SK-N-SH treated with all-trans-retinoic acid at 6 μM for 48 hours (cell line): ENCODE data around the gene RRAGD.

Experiments
- ARNTL ChIP-seq: fragments of 450-650 bp; formaldehyde crosslinking; IDR thresholded peaks from 2 replicates; pipeline ENCODE4 v1.5.0; 2020; ENCODE audit warnings: low read depth, mild to moderate bottlenecking, moderate library complexity, borderline replicate concordance
- BACH2 ChIP-seq: fragments of 250-450 bp; sonication (Bioruptor Pico); IDR thresholded peaks from 2 replicates; pipeline ENCODE4 v1.9.0; 2021; ENCODE audit warnings: mild to moderate bottlenecking, borderline replicate concordance
- CSDC2 ChIP-seq: fragments of 250-450 bp; sonication (Bioruptor Pico); IDR thresholded peaks from 2 replicates; pipeline ENCODE4 v1.5.0; 2020; ENCODE audit warnings: mild to moderate bottlenecking, moderate library complexity
- CSRNP3 ChIP-seq: fragments of 250-450 bp; sonication (Bioruptor Pico); IDR thresholded peaks from 2 replicates; pipeline ENCODE4 v1.5.1; 2021; ENCODE audit warnings: mild to moderate bottlenecking, moderate library complexity
- ESRRG ChIP-seq: fragments of 250-450 bp; sonication (Bioruptor Pico); IDR thresholded peaks from 2 replicates; pipeline ENCODE4 v1.6.1; 2021; ENCODE audit warnings: mild to moderate bottlenecking
- PATZ1 ChIP-seq: fragments of 250-450 bp; sonication (Bioruptor Pico); IDR thresholded peaks from 2 replicates; pipeline ENCODE4 v1.8.0; 2020; ENCODE audit warnings: mild to moderate bottlenecking, moderate library complexity, borderline replicate concordance
- PPARA ChIP-seq: fragments of 250-450 bp; sonication (Bioruptor Pico); IDR thresholded peaks from 2 replicates; pipeline ENCODE4 v1.5.0; 2020; ENCODE audit warnings: mild to moderate bottlenecking, borderline replicate concordance
- SNAI2 ChIP-seq: fragments of 250-450 bp; sonication (Bioruptor Pico); IDR thresholded peaks from 2 replicates; pipeline ENCODE4 v1.5.0; 2020; ENCODE audit warnings: mild to moderate bottlenecking, moderate library complexity
- TOX ChIP-seq: fragments of 250-450 bp; sonication (Bioruptor Pico); IDR thresholded peaks from 2 replicates; pipeline ENCODE4 v1.8.0; 2021; ENCODE audit warnings: mild to moderate bottlenecking, moderate library complexity, borderline replicate concordance
- ZC3H10 ChIP-seq: fragments of 250-450 bp; sonication (Bioruptor Pico); IDR thresholded peaks from 2 replicates; pipeline ENCODE4 v1.5.1; 2021; ENCODE audit warnings: mild to moderate bottlenecking, moderate library complexity
- ZFP3 ChIP-seq: fragments of 250-450 bp; sonication (Bioruptor Pico); IDR thresholded peaks from 2 replicates; pipeline ENCODE4 v1.5.0; 2020; ENCODE audit warnings: mild to moderate bottlenecking, moderate library complexity
- ZFP30 ChIP-seq: fragments of 450-650 bp; formaldehyde crosslinking; IDR thresholded peaks from 2 replicates; pipeline ENCODE4 v1.5.0; 2022; ENCODE audit warnings: mild to moderate bottlenecking, moderate library complexity
- ZNF70 ChIP-seq: fragments of 450-650 bp; formaldehyde crosslinking; IDR thresholded peaks from 2 replicates; pipeline ENCODE4 v1.5.0; 2020; ENCODE audit warnings: mild to moderate bottlenecking, moderate library complexity
- ZNF8 ChIP-seq: fragments of 450-650 bp; formaldehyde crosslinking; IDR thresholded peaks from 2 replicates; pipeline ENCODE4 v1.5.0; 2020; ENCODE audit warnings: mild to moderate bottlenecking, moderate library complexity

GRCh38 chr6:89385846-89386245, 26.2 kb downstream of the RRAGD start:
- no peak for TF ChIP-seq ZNF70 (CRISPR knock-in tag)
- no peak for TF ChIP-seq ZC3H10 (CRISPR knock-in tag)
- no peak for TF ChIP-seq BACH2 (CRISPR knock-in tag)
- TF ChIP-seq ZFP3 (CRISPR knock-in tag): no peak
- TF ChIP-seq ARNTL (CRISPR knock-in tag): no peak
- no peak for TF ChIP-seq PATZ1 (CRISPR knock-in tag)
- no peak for TF ChIP-seq ESRRG (CRISPR knock-in tag)
- no peak for TF ChIP-seq ZFP30
- no peak for TF ChIP-seq TOX (CRISPR knock-in tag)
- TF ChIP-seq CSDC2: no peak
- no peak for TF ChIP-seq SNAI2 (CRISPR knock-in tag)
- TF ChIP-seq ZNF8 (CRISPR knock-in tag): no peak
- TF ChIP-seq CSRNP3: no peak
- TF ChIP-seq PPARA (CRISPR knock-in tag): no peak
